ENCODE measurements around the gene CDH22.

The CDH22 gene

GRCh38 chr20:46353500-46354206 lies 45.4 kb upstream of the CDH22 start:
- Histone ChIP-seq H3K4me1 (ENCODE audit: insufficient read depth, low read length) (no peaks in the 10 kb centered on the region), H4K20me1 (ENCODE audit: insufficient read depth, low read length) (peaks cover 52% of the 10 kb centered on the region), H3K9ac (ENCODE audit: low read depth, low read length) (no peak overlapping the region), H3K4me2 (ENCODE audit: insufficient read depth, low read length) (no peak overlapping the region), H2AFZ (ENCODE audit: low read depth, low read length) (no peak overlapping the region), H3K4me3 (ENCODE audit: low read depth in 1 of 2, low read length in 2 of 2) (no peak overlapping the region), H3K79me2 (ENCODE audit: insufficient read depth, low read length) (no peaks in the 10 kb centered on the region), H3K27me3 (ENCODE audit: insufficient read depth, low read length, poor library complexity) (no peaks in the 10 kb centered on the region), H3K27ac (ENCODE audit: low read length) (no peak overlapping the region), H3K9me3 (ENCODE audit: insufficient read depth, low read length, severe bottlenecking) (no peaks in the 10 kb centered on the region), H3K36me3 (ENCODE audit: insufficient read depth, low read length) (peaks cover 87% of the 10 kb centered on the region)
- no peak for DNase-seq
- ATAC-seq (ENCODE audit: insufficient read depth, low read depth) = no peak
- TF ChIP-seq EZH2 (IDR thresholded peaks at IDR 0.05; ENCODE audit: borderline replicate concordance, low read depth, low read length, severe bottlenecking) (no peak), CTCF (IDR thresholded peaks at IDR 0.05; ENCODE audit: borderline replicate concordance, extremely low read depth, low read length, poor library complexity, severe bottlenecking) (no peak)

- no peak overlapping the region for H3K9ac ChIP-seq (ENCODE audit: low read depth, low read length)
- no peak overlapping the region for H3K4me3 ChIP-seq (ENCODE audit: low read depth in 1 of 2, low read length in 2 of 2)
- H3K79me2 ChIP-seq (ENCODE audit: insufficient read depth, low read length) = no peaks in the 10 kb centered on the region
- H3K27me3 ChIP-seq (ENCODE audit: insufficient read depth, low read length, poor library complexity) = no peaks in the 10 kb centered on the region
- peaks cover 48% of the 10 kb centered on the region for H4K20me1 ChIP-seq (ENCODE audit: insufficient read depth, low read length)
- H3K36me3 ChIP-seq (ENCODE audit: insufficient read depth, low read length) = peaks cover 83% of the 10 kb centered on the region
- no peak overlapping the region for H3K4me2 ChIP-seq (ENCODE audit: insufficient read depth, low read length)
- ATAC-seq (ENCODE audit: insufficient read depth, low read depth) = no peak
- no peaks in the 10 kb centered on the region for H3K4me1 ChIP-seq (ENCODE audit: insufficient read depth, low read length)
- TF ChIP-seq EZH2 (IDR thresholded peaks at IDR 0.05; ENCODE audit: borderline replicate concordance, low read depth, low read length, severe bottlenecking) = no peak
- TF ChIP-seq CTCF (IDR thresholded peaks at IDR 0.05; ENCODE audit: borderline replicate concordance, extremely low read depth, low read length, poor library complexity, severe bottlenecking) = no peak
- no peaks in the 10 kb centered on the region for H3K9me3 ChIP-seq (ENCODE audit: insufficient read depth, low read length, severe bottlenecking)
- no peak for DNase-seq
- no peak overlapping the region for H2AFZ ChIP-seq (ENCODE audit: low read depth, low read length)
- H3K27ac ChIP-seq (ENCODE audit: low read length) = no peak overlapping the region
Measured at GRCh38 chr20:46352370-46352938, 44.2 kb upstream of the CDH22 start.

DNA sequence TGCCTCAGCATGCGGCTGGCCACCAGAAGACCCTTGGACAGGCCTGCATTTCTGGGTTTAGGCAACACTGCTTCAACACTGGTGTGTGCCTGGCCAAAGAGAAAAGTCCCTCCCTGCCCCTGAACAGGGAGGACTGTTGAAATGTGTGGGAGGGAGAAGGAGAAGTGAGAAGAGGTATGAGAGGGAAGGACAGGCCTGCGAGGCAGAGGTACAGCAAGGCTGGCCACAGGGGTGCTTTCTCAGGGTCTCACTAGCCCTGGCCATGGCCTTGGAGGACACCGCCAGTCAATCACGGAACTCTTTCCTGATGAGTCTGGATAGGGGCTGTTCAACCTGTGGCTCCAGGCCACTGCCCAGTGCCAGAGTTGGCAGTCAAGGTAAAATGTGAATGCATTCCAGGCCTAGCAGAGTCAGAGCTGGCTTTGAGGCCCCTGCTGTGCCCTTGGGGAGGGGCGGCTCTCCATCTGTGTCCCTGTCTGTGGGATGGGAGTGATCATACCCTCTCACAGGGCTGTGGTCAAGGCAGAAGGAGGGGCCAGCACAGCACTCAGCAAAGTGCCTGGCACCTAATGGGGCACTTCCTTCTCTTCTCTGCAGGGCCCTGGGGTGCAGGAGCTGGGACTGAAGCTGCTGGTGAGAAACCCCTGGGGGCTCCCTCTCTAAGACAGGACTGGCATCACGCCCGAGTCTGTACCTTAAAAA lies 43.2 kb upstream of the CDH22 start:
- Histone ChIP-seq H3K9ac (ENCODE audit: low read depth, low read length) (no peak overlapping the region), H3K27me3 (ENCODE audit: insufficient read depth, low read length, poor library complexity) (no peaks in the 10 kb centered on the region), H3K27ac (ENCODE audit: low read length) (no peak overlapping the region), H2AFZ (ENCODE audit: low read depth, low read length) (no peak overlapping the region), H3K4me1 (ENCODE audit: insufficient read depth, low read length) (no peaks in the 10 kb centered on the region), H3K4me2 (ENCODE audit: insufficient read depth, low read length) (no peak overlapping the region), H3K36me3 (ENCODE audit: insufficient read depth, low read length) (peaks cover 82% of the 10 kb centered on the region), H3K9me3 (ENCODE audit: insufficient read depth, low read length, severe bottlenecking) (no peaks in the 10 kb centered on the region), H4K20me1 (ENCODE audit: insufficient read depth, low read length) (peaks cover 40% of the 10 kb centered on the region), H3K79me2 (ENCODE audit: insufficient read depth, low read length) (no peaks in the 10 kb centered on the region), H3K4me3 (ENCODE audit: low read depth in 1 of 2, low read length in 2 of 2) (no peak overlapping the region)
- TF ChIP-seq EZH2 (IDR thresholded peaks at IDR 0.05; ENCODE audit: borderline replicate concordance, low read depth, low read length, severe bottlenecking) = no peak
- TF ChIP-seq CTCF (IDR thresholded peaks at IDR 0.05; ENCODE audit: borderline replicate concordance, extremely low read depth, low read length, poor library complexity, severe bottlenecking) = no peak
- ATAC-seq (ENCODE audit: insufficient read depth, low read depth) (no peak), DNase-seq (no peak)

Data from DND-41 (cell line).